HG03354 (cell line): Measurements from ENCODE around the gene REXO2.

Experiments
- ATAC-seq: cut with Tn5 transposase; IDR thresholded peaks from one replicate; pipeline ENCODE4 v1.9.1; 2021; ENCODE audit warnings: mild to moderate bottlenecking; ENCODE audit not compliant: unreplicated experiment, poor library complexity, severe bottlenecking

Gene REXO2

DNA sequence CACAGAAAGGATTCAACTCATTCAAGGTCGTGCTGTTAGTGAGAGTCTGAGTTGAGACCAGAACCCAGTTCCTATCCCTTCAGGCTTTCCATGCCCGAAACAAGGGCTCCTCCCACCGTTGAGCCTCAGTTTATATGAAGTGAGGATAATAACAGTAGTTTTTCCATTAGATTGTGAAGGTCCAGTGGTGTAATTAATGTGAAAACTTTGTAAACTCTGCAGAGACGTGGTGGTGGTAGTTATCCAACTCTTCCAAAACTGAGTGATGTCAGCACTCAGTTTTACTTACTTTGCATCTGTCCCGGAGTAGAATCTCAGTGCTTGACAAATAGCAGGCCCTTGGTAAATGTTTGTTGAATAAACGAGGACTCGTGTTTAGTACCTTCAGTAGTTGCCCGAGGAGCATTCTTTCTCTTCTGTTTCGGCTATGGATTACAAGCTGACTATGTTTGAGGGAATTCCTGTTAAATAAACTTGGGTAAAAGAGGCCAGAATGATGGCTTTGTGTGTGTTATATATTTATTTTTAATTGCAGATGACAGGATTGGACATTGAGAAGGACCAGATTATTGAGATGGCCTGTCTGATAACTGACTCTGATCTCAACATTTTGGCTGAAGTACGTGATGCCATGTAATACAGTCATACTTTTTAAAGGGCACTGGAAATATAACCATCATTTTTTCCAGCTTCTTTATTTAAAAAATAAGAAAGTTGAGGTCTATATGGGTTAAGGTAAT, 1.0 kb downstream of the REXO2 start:
- ATAC-seq: no peak

DNA sequence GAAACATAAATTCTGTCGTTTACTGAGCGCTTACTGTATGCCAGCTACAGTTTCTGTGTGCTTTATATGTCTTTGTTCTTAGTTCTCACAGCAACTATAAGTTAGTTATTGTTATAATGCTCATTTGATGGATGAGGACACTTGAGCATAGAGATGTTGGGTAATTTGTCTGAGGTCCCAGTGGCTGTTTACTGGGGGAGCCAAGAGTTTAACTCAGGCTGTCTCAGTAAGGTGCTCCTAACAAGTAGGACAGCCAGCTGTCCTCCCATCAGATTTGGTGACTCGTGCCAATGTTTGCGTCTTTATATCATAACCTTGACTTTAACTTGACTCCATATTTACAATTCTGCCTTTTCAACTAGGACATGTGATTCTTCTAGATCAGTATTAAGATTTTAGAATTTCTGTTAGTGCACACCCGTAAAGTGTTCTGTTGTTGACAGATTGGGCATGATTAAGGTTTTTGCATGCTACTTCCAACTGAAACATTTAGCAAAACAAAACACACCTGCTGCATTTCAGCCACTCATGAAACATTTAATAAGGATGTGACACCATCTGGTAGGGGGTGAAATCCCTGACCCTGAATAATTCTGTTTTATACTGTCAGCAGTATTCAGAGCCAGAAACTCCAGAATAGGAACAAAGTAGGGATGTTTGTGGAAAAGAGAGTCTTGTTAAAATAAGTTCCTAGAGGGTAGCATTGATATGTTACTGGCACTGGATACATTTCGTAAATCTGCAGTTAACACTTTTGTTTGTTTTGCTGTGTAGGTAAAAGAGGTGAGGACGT, 1.9 kb downstream of the REXO2 start:
- no peak for ATAC-seq

DNA sequence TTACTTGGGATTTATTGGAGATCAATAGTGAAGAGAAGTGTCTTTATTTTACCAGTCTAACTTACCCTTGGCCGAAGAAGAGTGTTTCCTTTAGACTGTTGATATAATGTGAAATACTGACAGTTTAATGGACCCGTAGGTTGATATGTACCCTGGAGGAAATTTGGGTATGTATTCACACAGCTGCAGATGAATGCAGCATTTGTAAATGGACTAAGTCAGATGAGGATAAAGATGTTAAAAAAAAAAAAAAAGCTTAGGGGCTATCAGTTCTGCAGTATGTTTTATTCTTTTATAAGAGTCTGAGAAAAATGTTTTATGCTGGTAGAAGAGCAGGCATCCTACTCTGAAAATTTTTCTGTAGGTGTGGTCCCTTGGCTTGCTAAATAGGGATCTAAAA, 2.7 kb downstream of the REXO2 start:
- ATAC-seq: no peak

GRCh38 chr11:114442536-114442935, 3.3 kb downstream of the REXO2 start:
- ATAC-seq: no peak

GRCh38 chr11:114447444-114447843, 8.2 kb downstream of the REXO2 start:
- ATAC-seq: no peak

DNA sequence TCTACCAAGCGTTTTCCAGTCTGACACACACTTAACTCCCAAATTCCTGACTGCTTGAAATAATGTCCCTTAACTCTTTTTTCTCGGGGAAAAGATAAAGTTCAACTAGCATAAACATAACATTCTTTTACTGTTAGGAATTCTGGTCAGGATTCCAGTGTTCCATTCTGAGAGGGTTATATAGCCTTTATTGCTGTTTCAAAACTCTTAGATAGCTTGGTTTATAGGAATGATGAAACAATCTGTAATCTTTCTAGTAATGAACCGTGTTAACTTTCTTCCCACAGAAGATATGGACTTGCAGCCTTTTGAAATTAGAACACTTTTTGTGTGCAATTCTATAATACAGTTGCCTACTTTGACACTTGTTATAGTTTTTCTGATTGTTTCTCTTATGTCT, 8.6 kb downstream of the REXO2 start:
- ATAC-seq: no peak

- no peak for ATAC-seq
Observed at GRCh38 chr11:114448749-114449482, 9.6 kb downstream of the REXO2 start.

DNA sequence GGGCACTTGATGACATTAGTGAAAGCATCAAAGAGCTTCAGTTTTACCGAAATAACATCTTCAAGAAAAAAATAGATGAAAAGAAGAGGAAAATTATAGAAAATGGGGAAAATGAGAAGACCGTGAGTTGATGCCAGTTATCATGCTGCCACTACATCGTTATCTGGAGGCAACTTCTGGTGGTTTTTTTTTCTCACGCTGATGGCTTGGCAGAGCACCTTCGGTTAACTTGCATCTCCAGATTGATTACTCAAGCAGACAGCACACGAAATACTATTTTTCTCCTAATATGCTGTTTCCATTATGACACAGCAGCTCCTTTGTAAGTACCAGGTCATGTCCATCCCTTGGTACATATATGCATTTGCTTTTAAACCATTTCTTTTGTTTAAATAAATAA, 10.6 kb downstream of the REXO2 start:
- ATAC-seq: no peak

DNA sequence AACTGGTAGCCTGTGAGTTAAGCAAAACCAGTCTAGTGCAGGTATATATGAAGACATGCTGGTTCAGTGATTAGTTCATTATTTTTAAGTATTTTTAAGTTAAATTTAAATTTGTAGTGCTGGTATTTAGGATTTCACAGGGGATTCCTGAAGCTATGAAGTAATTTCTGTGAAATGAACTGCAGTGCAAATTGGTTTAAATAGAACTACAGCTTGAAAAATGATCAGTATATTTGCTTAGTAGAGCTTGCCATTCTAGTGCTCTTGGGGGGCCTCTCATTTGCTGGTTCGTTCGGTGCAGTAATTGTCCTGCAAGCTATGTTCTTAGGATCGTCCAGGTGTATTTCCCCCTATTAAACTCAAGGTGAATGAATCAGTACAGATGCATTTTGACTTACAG, 13.1 kb downstream of the REXO2 start:
- ATAC-seq: no peak

DNA sequence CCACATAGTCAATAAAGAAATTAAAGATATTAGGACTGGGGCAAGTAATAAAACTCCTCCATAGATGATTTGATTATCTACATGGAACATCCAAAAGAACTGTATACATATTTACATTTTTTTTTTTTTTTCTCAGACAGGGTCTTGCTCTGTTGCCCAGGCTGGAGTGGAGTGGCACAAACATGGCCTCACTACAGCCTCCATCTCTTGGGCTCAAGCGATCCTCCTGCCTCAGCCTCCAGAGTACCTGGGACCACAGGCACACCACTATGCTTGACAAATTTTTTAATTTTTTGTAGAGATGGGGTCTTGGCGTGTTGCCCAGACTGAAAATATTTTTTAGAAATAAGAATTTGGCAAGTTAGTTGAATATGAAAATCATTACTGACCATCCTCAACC, 24.7 kb downstream of the REXO2 start:
- ATAC-seq: no peak

DNA sequence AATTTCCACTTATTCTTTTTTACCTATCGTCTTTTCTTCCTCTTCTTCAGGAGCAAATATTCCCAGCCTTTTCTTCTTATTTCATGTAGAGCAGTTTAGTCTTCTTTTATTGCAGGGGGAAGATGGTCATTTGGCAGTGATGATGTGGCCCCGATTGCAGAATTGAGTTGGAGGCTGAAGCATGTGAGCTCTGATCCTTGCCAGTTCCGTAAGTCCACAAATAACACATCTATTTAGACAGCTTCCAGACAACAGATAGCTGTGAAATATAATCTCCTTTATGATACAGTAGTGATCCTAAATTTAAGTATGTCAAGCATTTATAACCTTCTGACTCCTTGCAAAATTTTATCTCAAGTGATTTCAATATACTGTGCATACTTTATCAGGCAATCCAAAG, 27.5 kb downstream of the REXO2 start:
- no peak for ATAC-seq

DNA sequence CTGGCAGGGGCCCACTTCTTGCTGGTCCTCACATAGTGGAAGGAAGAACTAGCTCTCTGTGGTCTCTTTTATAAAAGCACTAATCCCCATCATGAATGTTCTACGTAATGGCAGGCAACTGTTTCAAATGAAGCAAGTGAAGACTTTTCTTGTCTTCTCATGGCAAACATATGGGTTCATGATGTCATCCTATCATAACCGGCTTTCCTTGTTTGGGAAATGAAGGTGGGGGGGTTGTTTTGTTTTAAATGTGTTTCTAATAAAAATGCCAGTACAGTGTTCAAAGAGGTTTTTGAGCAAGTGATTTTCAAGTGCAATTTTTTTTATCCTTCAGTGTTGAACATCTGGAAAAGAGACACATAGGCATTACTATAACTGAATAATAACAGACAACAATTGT, 33.4 kb downstream of the REXO2 start:
- ATAC-seq: no peak

DNA sequence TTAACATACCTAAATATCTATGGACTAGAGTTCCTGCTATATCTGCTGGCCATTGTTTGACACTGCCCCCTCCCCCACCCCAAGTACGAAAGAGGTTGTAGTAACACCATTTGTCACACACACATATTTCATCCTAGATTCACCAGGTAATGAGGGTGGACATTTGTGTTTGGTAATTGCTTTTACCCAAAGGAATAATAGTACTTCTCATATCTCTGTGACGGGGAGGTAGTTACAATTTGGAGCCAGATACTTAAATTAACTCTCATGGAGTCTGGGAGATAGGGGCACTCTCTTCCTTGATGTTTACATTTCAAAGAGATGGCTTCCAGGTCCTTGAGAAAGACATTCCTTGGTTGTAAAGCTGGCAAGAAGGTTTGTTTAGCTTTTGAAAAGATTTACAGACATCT, 38.7 kb downstream of the REXO2 start:
- ATAC-seq: no peak

GRCh38 chr11:114478768-114479167, 39.5 kb downstream of the REXO2 start:
- ATAC-seq: no peak

GRCh38 chr11:114479331-114479730, 40.1 kb downstream of the REXO2 start:
- ATAC-seq: no peak

DNA sequence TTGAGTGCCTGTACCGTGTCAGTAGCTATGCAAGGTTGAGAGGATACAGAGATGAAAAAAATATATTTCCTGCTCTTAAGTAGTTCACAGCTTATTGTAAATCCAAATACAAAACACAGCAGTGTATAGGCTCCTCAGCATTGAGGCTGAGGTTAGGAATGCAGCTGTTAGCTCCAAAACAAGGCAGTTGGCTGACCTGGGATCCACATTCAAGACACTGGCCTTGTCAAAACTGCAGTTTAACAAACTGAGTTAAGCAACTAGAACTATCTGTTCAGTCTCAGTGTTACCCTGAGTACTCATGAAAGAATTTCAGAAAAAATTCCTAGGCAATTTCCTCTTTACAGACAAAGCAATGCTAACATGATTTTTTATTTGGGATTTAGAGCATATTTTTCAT, 42.8 kb downstream of the REXO2 start:
- no peak for ATAC-seq

- ATAC-seq: no peak
Observed at GRCh38 chr11:114483929-114484328, 44.7 kb downstream of the REXO2 start.

- ATAC-seq: no peak
Observed at GRCh38 chr11:114496915-114497314, 57.6 kb downstream of the REXO2 start.

GRCh38 chr11:114499756-114500155, 60.5 kb downstream of the REXO2 start:
- no peak for ATAC-seq
